Right kidney (tissue), 1 donor: ENCODE data around the gene ENSA.
"Not testable (repeated sequence)": the region's sequence is repeated elsewhere in the genome, so short reads cannot be mapped to it uniquely, and the experiment has no call there.

Experiments used
- DNase-seq: peaks from one replicate; pipeline ENCODE4 v3.0.0-alpha.2; 2016

ENSA gene

GRCh38 chr1:150624546-150624945 is 4.9 kb downstream of the ENSA start:
- not testable (repeated sequence) for DNase-seq

- not testable (repeated sequence) for DNase-seq
Measured at GRCh38 chr1:150624134-150624533, 5.3 kb downstream of the ENSA start.

- no peak for DNase-seq
Measured at GRCh38 chr1:150622303-150622975, 7.0 kb downstream of the ENSA start.

GRCh38 chr1:150621497-150622302 is 7.7 kb downstream of the ENSA start:
- DNase-seq: no peak

GRCh38 chr1:150620919-150621318 is 8.5 kb downstream of the ENSA start:
- no peak for DNase-seq

- DNase-seq: no peak
Measured at GRCh38 chr1:150619576-150620509, 9.6 kb downstream of the ENSA start.

GRCh38 chr1:150615346-150616201 is 13.8 kb downstream of the ENSA start:
- DNase-seq: no peak

GRCh38 chr1:150613061-150613920 is 16.1 kb downstream of the ENSA start:
- no peak for DNase-seq

GRCh38 chr1:150612014-150612345 is 17.4 kb downstream of the ENSA start:
- DNase-seq: no peak

GRCh38 chr1:150610576-150610975 is 18.8 kb downstream of the ENSA start:
- DNase-seq: no peak

- DNase-seq: no peak
Measured at GRCh38 chr1:150609732-150610131, 19.7 kb downstream of the ENSA start.

- DNase-seq: no peak
Measured at GRCh38 chr1:150606463-150607142, 22.8 kb downstream of the ENSA start.

GRCh38 chr1:150605451-150605731 is 24.0 kb downstream of the ENSA start:
- not testable (repeated sequence) for DNase-seq

GRCh38 chr1:150604226-150604588 is 25.2 kb downstream of the ENSA start:
- DNase-seq: no peak

GRCh38 chr1:150603711-150604110 is 25.7 kb downstream of the ENSA start:
- no peak for DNase-seq

- not testable (repeated sequence) for DNase-seq
Measured at GRCh38 chr1:150602372-150602771, 27.0 kb downstream of the ENSA start.

GRCh38 chr1:150601540-150601939 is 27.9 kb downstream of the ENSA start:
- no peak for DNase-seq

- not testable (repeated sequence) for DNase-seq
Measured at GRCh38 chr1:150598346-150598745, 31.1 kb downstream of the ENSA start.

- DNase-seq: no peak
Measured at GRCh38 chr1:150596976-150597375, 32.4 kb downstream of the ENSA start.

- DNase-seq: no peak
Measured at GRCh38 chr1:150596095-150596892, 33.1 kb downstream of the ENSA start.
